ENCODE measurements around the gene UBE2I.

UBE2I gene

GRCh38 chr16:1308977-1309885 lies at the start of gene UBE2I:
TSS of gene UBE2I (plus strand) at chr16:1309636. CDS start at chr16:1314031, 4,395 bp downstream.
- peak within 1 kb of the TSS; percentile 97 for H3K4me3 ChIP-seq (ENCODE audit: low read depth, low read length)
- peak; percentile 97 for DNase-seq (ENCODE audit: low read depth)
- TF ChIP-seq CTCF (IDR thresholded peaks at IDR 0.05; ENCODE audit: control insufficient read depth, extremely low read depth, insufficient read depth): no peak

DNA sequence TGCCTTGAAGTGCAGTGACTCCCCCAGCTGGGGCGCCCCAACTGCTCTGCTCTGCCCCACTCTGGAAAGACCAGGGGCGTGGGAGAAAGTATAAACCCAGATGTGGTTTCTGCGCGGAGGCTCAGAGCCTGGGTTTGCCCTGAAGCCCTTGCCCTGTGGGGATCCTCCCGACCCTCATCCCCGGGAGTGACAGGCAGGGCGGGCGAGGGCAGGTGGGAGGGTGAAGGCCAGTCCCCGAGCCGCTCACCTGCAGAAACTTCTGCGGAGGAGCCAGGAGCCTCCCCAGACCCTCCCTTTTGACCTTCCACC lies 49.7 kb upstream of the UBE2I start:
- H3K4me3 ChIP-seq (ENCODE audit: low read depth, low read length): no peak overlapping the region
- no peak for TF ChIP-seq CTCF (IDR thresholded peaks at IDR 0.05; ENCODE audit: control insufficient read depth, extremely low read depth, insufficient read depth)
- no peak for DNase-seq (ENCODE audit: low read depth)

- no peak for DNase-seq (ENCODE audit: low read depth)
- no peak overlapping the region for H3K4me3 ChIP-seq (ENCODE audit: low read depth, low read length)
- no peak for TF ChIP-seq CTCF (IDR thresholded peaks at IDR 0.05; ENCODE audit: control insufficient read depth, extremely low read depth, insufficient read depth)
Observed at GRCh38 chr16:1260101-1260680, 49.2 kb upstream of the UBE2I start.

DNA sequence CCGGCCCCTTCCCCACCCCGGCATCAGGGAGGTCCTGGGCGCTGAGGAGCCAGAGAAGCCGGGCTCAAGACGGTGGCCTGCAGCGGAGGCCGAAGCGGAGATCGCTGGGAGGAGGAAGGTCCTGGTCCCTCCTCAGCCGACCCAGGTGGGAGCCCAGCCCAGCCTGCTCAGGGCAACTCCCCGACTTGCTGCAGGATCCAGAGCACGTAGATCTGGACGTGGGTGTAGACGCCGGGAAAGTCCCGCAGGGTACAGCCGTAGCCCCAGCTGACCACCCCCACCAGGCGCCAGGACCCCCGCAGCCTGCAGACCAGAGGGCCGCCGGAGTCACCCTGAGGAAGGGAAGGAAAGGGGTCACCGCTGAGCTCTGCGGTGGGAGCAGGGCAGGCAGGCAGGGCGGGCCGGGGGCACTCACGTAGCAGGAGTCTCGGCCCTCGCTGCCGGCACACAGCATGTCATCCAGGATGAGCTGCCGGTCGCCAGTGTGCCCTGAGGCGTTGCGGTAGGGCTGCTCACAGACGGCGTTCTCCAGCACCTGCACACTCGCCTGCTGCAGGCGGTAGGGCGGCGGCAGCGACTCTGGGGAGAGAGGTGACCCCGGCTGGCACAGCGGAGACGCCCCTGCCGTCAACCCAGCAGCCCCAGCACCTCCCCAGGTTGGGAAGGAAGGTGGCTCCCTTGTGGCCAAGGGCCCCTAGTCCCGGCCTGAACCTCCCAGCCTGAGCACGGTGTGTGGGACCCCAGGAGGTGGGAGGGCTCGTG lies 48.1 kb upstream of the UBE2I start:
- H3K4me3 ChIP-seq (ENCODE audit: low read depth, low read length): no peak overlapping the region
- no peak for DNase-seq (ENCODE audit: low read depth)
- TF ChIP-seq CTCF (IDR thresholded peaks at IDR 0.05; ENCODE audit: control insufficient read depth, extremely low read depth, insufficient read depth): no peak

GRCh38 chr16:1262210-1262845 lies 47.1 kb upstream of the UBE2I start:
- no peak for DNase-seq (ENCODE audit: low read depth)
- no peak overlapping the region for H3K4me3 ChIP-seq (ENCODE audit: low read depth, low read length)
- no peak for TF ChIP-seq CTCF (IDR thresholded peaks at IDR 0.05; ENCODE audit: control insufficient read depth, extremely low read depth, insufficient read depth)

DNA sequence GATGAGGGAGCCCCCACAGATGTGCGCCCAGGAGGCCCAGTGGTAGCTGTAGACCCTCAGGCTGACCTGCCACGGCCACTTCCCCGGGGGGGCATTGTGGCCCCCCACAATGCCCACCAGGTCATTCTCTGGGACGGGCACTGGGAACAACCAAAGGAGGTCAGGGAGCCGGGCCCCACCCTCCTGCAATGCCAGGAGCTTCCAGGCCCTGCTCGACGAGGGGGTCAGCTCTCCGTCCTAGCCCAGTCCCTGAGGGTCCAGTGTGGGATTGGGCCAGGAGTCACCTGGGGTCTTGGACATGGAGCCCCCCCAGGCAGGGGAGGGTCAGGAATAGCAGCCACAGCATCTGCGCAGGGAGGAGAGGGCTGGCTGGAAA lies 46.6 kb upstream of the UBE2I start:
- TF ChIP-seq CTCF (IDR thresholded peaks at IDR 0.05; ENCODE audit: control insufficient read depth, extremely low read depth, insufficient read depth): no peak
- no peak for DNase-seq (ENCODE audit: low read depth)
- H3K4me3 ChIP-seq (ENCODE audit: low read depth, low read length): no peak overlapping the region

All from LNCaP clone FGC (cell line).